ENCODE results near the gene COL13A1. TPM values are rescaled to one million over a fixed set of nuclear protein-coding genes. Genes with fewer than 3 reads are reported as not detected.

The COL13A1 gene
- total RNA-seq, 4 donors from 2014 or later: 1.2 to 4.2 (median 2.6) TPM

DNA sequence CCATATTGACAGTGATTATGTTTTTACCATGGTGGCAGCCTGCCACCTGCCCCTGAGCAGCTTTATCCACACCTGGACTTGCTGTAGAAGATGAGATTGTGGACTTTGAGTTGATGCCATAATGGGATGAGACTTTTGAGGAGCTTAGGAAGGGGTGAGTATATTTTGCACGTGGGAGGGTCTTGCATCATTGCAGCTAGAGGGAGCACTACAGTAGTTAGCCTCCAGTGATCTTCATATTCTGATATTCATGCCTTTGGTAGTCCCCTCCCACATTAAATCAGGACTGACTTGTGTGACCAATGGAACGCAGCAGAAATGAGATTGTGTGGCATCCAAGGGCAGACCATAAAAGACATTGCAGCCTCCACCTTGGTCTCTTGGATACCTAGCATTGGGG lies 18.2 kb upstream of the COL13A1 start:
- no peak for DNase-seq (ENCODE audit: extremely low spot score)
- H3K27ac ChIP-seq (replicated peaks in 1 of 4): no peak overlapping the region
- peaks cover 0 to 15% (median under 1%) of the 10 kb centered on the region in 4 donors for H3K4me1 ChIP-seq
- no peak for TF ChIP-seq EP300 (IDR thresholded peaks at IDR 0.05)
- TF ChIP-seq, protein P1, sequence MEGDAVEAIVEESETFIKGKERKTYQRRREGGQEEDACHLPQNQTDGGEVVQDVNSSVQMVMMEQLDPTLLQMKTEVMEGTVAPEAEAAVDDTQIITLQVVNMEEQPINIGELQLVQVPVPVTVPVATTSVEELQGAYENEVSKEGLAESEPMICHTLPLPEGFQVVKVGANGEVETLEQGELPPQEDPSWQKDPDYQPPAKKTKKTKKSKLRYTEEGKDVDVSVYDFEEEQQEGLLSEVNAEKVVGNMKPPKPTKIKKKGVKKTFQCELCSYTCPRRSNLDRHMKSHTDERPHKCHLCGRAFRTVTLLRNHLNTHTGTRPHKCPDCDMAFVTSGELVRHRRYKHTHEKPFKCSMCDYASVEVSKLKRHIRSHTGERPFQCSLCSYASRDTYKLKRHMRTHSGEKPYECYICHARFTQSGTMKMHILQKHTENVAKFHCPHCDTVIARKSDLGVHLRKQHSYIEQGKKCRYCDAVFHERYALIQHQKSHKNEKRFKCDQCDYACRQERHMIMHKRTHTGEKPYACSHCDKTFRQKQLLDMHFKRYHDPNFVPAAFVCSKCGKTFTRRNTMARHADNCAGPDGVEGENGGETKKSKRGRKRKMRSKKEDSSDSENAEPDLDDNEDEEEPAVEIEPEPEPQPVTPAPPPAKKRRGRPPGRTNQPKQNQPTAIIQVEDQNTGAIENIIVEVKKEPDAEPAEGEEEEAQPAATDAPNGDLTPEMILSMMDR (IDR thresholded peaks at IDR 0.05): no peak
- TF ChIP-seq POLR2AphosphoS5 (IDR thresholded peaks at IDR 0.05): no peak
- no peak for TF ChIP-seq POLR2A (IDR thresholded peaks at IDR 0.05; ENCODE audit: low read depth)
- no peaks in the 10 kb centered on the region for H3K9me3 ChIP-seq
- no peak overlapping the region for H3K4me3 ChIP-seq
- H3K36me3 ChIP-seq: no peaks in the 10 kb centered on the region
- intact Hi-C loops (cut with DNase I): no loop called here
- WGBS: 66% methylated on average over 2 of the region's 2 CpGs
- peaks cover 0 to 4% (median 0%) of the 10 kb centered on the region in 4 donors for H3K27me3 ChIP-seq

- Histone ChIP-seq H3K4me1 (peaks cover 0 to 29% (median 13%) of the 10 kb centered on the region in 4 donors), H3K27me3 (peaks cover 0 to 4% (median 0%) of the 10 kb centered on the region in 4 donors), H3K4me3 (no peak overlapping the region), H3K27ac (replicated peaks in 1 of 4) (no peak overlapping the region), H3K9me3 (no peaks in the 10 kb centered on the region), H3K36me3 (no peaks in the 10 kb centered on the region)
- TF ChIP-seq POLR2AphosphoS5 (IDR thresholded peaks at IDR 0.05): no peak
- no peak for TF ChIP-seq POLR2A (IDR thresholded peaks at IDR 0.05; ENCODE audit: low read depth)
- TF ChIP-seq, protein P1 (IDR thresholded peaks at IDR 0.05): peak; percentile 18 to 34 (median 23)
- TF ChIP-seq EP300 (IDR thresholded peaks at IDR 0.05): no peak
- intact Hi-C loops (cut with DNase I): no loop called here
- no peak for DNase-seq (ENCODE audit: extremely low spot score)
- 20% methylated on average over 1 of the region's 1 CpG for WGBS
Observed at GRCh38 chr10:69786791-69787190, 14.9 kb upstream of the COL13A1 start.

DNA sequence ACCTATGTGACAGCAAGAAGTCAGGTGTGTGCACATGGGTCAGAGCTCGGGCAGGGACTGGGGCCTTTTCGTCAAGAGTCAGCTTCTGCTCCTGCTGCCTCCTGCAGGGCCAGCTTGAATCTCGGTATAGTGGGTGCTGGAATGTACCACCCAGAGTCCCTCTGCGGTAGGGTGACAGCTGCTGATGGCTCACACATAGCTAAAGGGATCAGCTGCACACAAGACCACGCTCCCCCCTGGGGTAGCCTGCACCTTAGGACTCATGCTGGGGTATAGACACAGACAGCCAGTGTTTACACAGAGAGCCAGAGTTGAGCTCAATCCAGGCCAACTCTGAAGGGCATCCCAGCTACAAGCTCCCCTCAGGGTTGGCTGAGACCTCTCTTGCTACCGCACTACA lies 14.0 kb upstream of the COL13A1 start:
- Histone ChIP-seq H3K27me3 (peaks cover 0 to 4% (median 0%) of the 10 kb centered on the region in 4 donors), H3K36me3 (no peaks in the 10 kb centered on the region), H3K4me1 (peaks cover 0 to 29% (median 13%) of the 10 kb centered on the region in 4 donors), H3K4me3 (no peak overlapping the region), H3K9me3 (no peaks in the 10 kb centered on the region), H3K27ac (replicated peaks in 1 of 4) (no peak overlapping the region)
- 79% methylated on average over 5 of the region's 6 CpGs for WGBS
- DNase-seq (ENCODE audit: extremely low spot score): no peak
- intact Hi-C loops (cut with DNase I): loop anchor here (2.0 kb wide), 1 partner anchor 127 kb away; no protein-coding TSS in a partner anchor
- TF ChIP-seq POLR2A (IDR thresholded peaks at IDR 0.05; ENCODE audit: low read depth) (no peak), POLR2AphosphoS5 (IDR thresholded peaks at IDR 0.05) (no peak), EP300 (IDR thresholded peaks at IDR 0.05) (no peak)
- TF ChIP-seq, protein P1 (IDR thresholded peaks at IDR 0.05): no peak

DNA sequence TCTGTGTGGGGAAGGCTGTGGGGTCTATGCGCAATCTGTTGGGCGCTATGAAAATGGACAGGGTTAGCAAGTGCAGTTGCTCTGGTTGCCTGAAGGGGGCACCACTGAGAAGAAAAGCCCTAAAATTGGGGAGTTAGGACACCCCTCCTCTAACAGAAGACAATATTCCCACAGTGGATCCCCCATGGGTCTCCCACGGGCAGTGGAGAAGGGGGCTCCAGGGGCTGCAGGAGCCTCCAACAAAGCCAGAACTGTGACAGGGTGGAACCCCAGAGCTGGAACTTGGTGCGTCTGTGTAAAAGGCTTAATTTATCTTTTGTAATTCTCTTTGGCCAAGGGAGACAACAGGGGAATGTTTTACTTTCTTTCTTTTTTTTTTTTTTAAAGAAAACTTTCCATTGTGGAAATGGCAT lies 12.5 kb upstream of the COL13A1 start:
- 36% methylated on average over 4 of the region's 4 CpGs for WGBS
- DNase-seq (ENCODE audit: extremely low spot score): no peak
- no peaks in the 10 kb centered on the region for H3K36me3 ChIP-seq
- peak overlapping the region; percentile 9 to 53 (median 46) for H3K27ac ChIP-seq (replicated peaks in 1 of 4)
- intact Hi-C loops (cut with DNase I): loop anchor here (2.0 kb wide), 1 partner anchor 126 kb away; no protein-coding TSS in a partner anchor
- peaks cover 0 to 29% (median 13%) of the 10 kb centered on the region in 4 donors for H3K4me1 ChIP-seq
- H3K9me3 ChIP-seq: no peaks in the 10 kb centered on the region
- H3K27me3 ChIP-seq: no peaks in the 10 kb centered on the region
- TF ChIP-seq POLR2A (IDR thresholded peaks at IDR 0.05; ENCODE audit: low read depth) (no peak), POLR2AphosphoS5 (IDR thresholded peaks at IDR 0.05) (no peak), EP300 (IDR thresholded peaks at IDR 0.05) (no peak)
- TF ChIP-seq, protein P1 (IDR thresholded peaks at IDR 0.05): peak; percentile 56 to 66 (median 57)
- H3K4me3 ChIP-seq: no peak overlapping the region

GRCh38 chr10:69791812-69792211 lies 9.9 kb upstream of the COL13A1 start:
- no peak for DNase-seq (ENCODE audit: extremely low spot score)
- Histone ChIP-seq H3K4me1 (peaks cover 0 to 29% (median 13%) of the 10 kb centered on the region in 4 donors), H3K36me3 (no peaks in the 10 kb centered on the region), H3K4me3 (no peak overlapping the region), H3K27ac (replicated peaks in 1 of 4) (no peak overlapping the region), H3K27me3 (no peaks in the 10 kb centered on the region), H3K9me3 (peaks cover 0 to 16% (median 15%) of the 10 kb centered on the region in 4 donors)
- no peak for TF ChIP-seq POLR2AphosphoS5 (IDR thresholded peaks at IDR 0.05)
- no peak for TF ChIP-seq EP300 (IDR thresholded peaks at IDR 0.05)
- TF ChIP-seq, protein P1 (IDR thresholded peaks at IDR 0.05): no peak
- TF ChIP-seq POLR2A (IDR thresholded peaks at IDR 0.05; ENCODE audit: low read depth): no peak
- 98% methylated on average over 5 of the region's 5 CpGs for WGBS
- intact Hi-C loops (cut with DNase I): no loop called here
